OCI-LY3 (cell line): Measurements from ENCODE around the gene ZBTB16.

Experiments used
- CTCF ChIP-seq: fragments of 200-600, 300-600 bp; sonication (generic); IDR thresholded peaks from 2 replicates; pipeline ENCODE4 v1.5.1; 2014; ENCODE audit warnings: antibody characterized with exemption, low read length, low read depth
- EZH2phosphoT487 ChIP-seq: fragments of 200-600 bp; shearing (Covaris generic); IDR thresholded peaks from 2 replicates; pipeline ENCODE4 v1.6.1; 2018; ENCODE audit warnings: antibody characterized with exemption, mixed run types, low read depth

DNA sequence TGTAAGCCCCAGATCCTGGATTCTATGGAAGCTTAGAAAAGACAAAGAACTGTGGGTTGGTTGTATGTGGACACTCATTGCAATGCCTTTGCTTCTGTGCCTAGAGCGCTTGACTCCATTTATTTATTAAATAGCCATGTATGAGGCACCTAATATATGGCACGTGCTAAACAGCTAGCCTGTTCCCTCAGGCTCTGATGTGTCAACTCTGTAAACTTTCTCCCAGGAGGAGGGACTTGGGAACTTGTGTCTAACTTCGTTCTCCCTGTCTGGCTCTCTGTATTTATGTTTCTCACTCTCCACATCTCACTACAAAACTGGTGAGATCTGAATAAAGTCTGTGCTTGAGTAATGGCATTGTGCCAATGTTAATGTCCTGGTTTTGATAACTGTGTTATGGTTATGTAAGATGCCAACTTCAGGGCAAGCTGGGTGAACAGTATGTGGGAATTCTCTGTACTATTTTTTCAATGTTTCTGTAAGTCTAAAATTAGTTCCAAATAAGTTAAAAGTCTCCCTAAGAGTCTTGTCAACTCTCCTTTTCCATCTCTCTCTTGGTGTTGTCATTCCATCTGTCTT lies 34.1 kb upstream of the ZBTB16 start:
- no peak for TF ChIP-seq CTCF
- TF ChIP-seq EZH2phosphoT487: no peak
